ENCODE data around the gene CNST. TPM values are rescaled to one million over a fixed set of nuclear protein-coding genes. Genes with fewer than 3 reads are reported as not detected.

CNST gene
- total RNA-seq, 2 experiments from 2014 or later, result 14.6 to 25.1 TPM

GRCh38 chr1:246526915-246527314, 39.3 kb upstream of the CNST start:
- no peaks in the 10 kb centered on the region for H3K36me3 ChIP-seq (ENCODE audit: insufficient read depth, low read length)
- no peaks in the 10 kb centered on the region for H3K9me2 ChIP-seq (ENCODE audit: insufficient read depth, low read length)
- H3K9me3 ChIP-seq (ENCODE audit: low read length), result no peaks in the 10 kb centered on the region
- H3K4me3 ChIP-seq (ENCODE audit: low read depth, low read length, poor library complexity, severe bottlenecking), result no peak overlapping the region
- no peak overlapping the region for H3K27ac ChIP-seq (ENCODE audit: low read depth, low read length, poor library complexity, severe bottlenecking)
- BruUV-seq (replicated peaks), result no TSS peak
- H3K4me2 ChIP-seq (ENCODE audit: low read length), result peak overlapping the region; percentile 25; the same call in 1 of the 2 replicates
- no peak for DNase-seq (ENCODE audit: low spot score)
- H3K79me2 ChIP-seq (ENCODE audit: insufficient read depth, low read depth, low read length), result no peaks in the 10 kb centered on the region
- peak overlapping the region; percentile 78 for H2AFZ ChIP-seq (ENCODE audit: low read length)
- peaks cover 11% of the 10 kb centered on the region for H3K4me1 ChIP-seq (ENCODE audit: insufficient read depth, low read length, poor library complexity, severe bottlenecking)
- intact Hi-C loops (cut with micrococcal nuclease; ENCODE audit: unreplicated experiment), result no loop called here
- CTCF ChIA-PET (ENCODE audit: unreplicated experiment), result interaction anchor here (1.3 kb wide), 1 partner anchor 21 kb away, joined by 3 read pairs; no protein-coding TSS in a partner anchor
- POLR2A ChIA-PET, result interaction anchor here (0.5 to 1.8 kb wide), 5 partner anchors 11 to 797 kb away, joined by 3 to 6 read pairs (median 3); no protein-coding TSS in a partner anchor
- TF ChIP-seq EZH2phosphoT487 (IDR thresholded peaks at IDR 0.05; ENCODE audit: borderline replicate concordance, low read depth, low read length), result no peak
- TF ChIP-seq CTCF (conservative IDR thresholded peaks at IDR 0.05; ENCODE audit: low read length), result no peak
- H4K20me1 ChIP-seq (ENCODE audit: insufficient read depth, low read length), result no peaks in the 10 kb centered on the region

GRCh38 chr1:246527402-246528088, 38.7 kb upstream of the CNST start:
- CTCF ChIA-PET (ENCODE audit: unreplicated experiment), result interaction anchor here (1.3 kb wide), 1 partner anchor 22 kb away, joined by 3 read pairs; no protein-coding TSS in a partner anchor
- Histone ChIP-seq H3K79me2 (ENCODE audit: insufficient read depth, low read depth, low read length) (no peaks in the 10 kb centered on the region), H2AFZ (ENCODE audit: low read length) (peak overlapping the region; percentile 78), H3K9me2 (ENCODE audit: insufficient read depth, low read length) (no peaks in the 10 kb centered on the region), H4K20me1 (ENCODE audit: insufficient read depth, low read length) (no peaks in the 10 kb centered on the region), H3K4me2 (ENCODE audit: low read length) (peak overlapping the region; percentile 25; the same call in 1 of the 2 replicates), H3K4me1 (ENCODE audit: insufficient read depth, low read length, poor library complexity, severe bottlenecking) (peaks cover 11% of the 10 kb centered on the region), H3K4me3 (ENCODE audit: low read depth, low read length, poor library complexity, severe bottlenecking) (no peak overlapping the region), H3K9me3 (ENCODE audit: low read length) (no peaks in the 10 kb centered on the region), H3K36me3 (ENCODE audit: insufficient read depth, low read length) (no peaks in the 10 kb centered on the region), H3K27ac (ENCODE audit: low read depth, low read length, poor library complexity, severe bottlenecking) (no peak overlapping the region)
- BruUV-seq (replicated peaks), result no TSS peak
- TF ChIP-seq EZH2phosphoT487 (IDR thresholded peaks at IDR 0.05; ENCODE audit: borderline replicate concordance, low read depth, low read length) (no peak), CTCF (conservative IDR thresholded peaks at IDR 0.05; ENCODE audit: low read length) (no peak)
- POLR2A ChIA-PET, result interaction anchor here (0.5 to 1.8 kb wide), 4 partner anchors 11 to 895 kb away, joined by 3 to 6 read pairs (median 4); no protein-coding TSS in a partner anchor
- intact Hi-C loops (cut with micrococcal nuclease; ENCODE audit: unreplicated experiment), result no loop called here
- peak; percentile 48 for DNase-seq (ENCODE audit: low spot score)

Measured in OCI-LY7 (cell line).